H9 (cell line): ENCODE results near the gene HNF1A. TPM values are rescaled to one million over a fixed set of nuclear protein-coding genes. Genes with fewer than 3 reads are reported as not detected.

Experiments
- DNase-seq: peaks from one replicate; pipeline ENCODE4 v3.0.0-alpha.2; 2017
- H2AFZ ChIP-seq: one replicate; pipeline ENCODE4 v1.6.1; 2013; ENCODE audit warnings: mild to moderate bottlenecking, low read length, control low read depth, moderate library complexity
- H2AK5ac ChIP-seq: 2 replicates; pipeline ENCODE4 v1.6.1; 2013; ENCODE audit warnings: low read length, control low read depth, mixed read lengths; ENCODE audit not compliant: insufficient read length
- H2BK120ac ChIP-seq: one replicate; pipeline ENCODE4 v1.6.1; 2013; ENCODE audit warnings: low read depth, mild to moderate bottlenecking, low read length, control low read depth, inconsistent platforms; ENCODE audit not compliant: poor library complexity, severe bottlenecking
- H2BK12ac ChIP-seq: 2 replicates; pipeline ENCODE4 v1.6.1; 2013; ENCODE audit warnings: low read length, control low read depth, mixed read lengths, low read depth; ENCODE audit not compliant: insufficient read length
- H2BK15ac ChIP-seq: 2 replicates; pipeline ENCODE4 v1.6.1; 2013; ENCODE audit warnings: low read depth, low read length, control low read depth
- H2BK20ac ChIP-seq: one replicate; pipeline ENCODE4 v1.6.1; 2013; ENCODE audit warnings: low read depth, mild to moderate bottlenecking, low read length, control low read depth, inconsistent platforms; ENCODE audit not compliant: poor library complexity, severe bottlenecking
- H2BK5ac ChIP-seq: 2 replicates; pipeline ENCODE4 v1.6.1; 2013; ENCODE audit warnings: low read length, control low read depth, mixed read lengths; ENCODE audit not compliant: insufficient read length
- H3K14ac ChIP-seq: 2 replicates; pipeline ENCODE4 v1.6.1; 2013; ENCODE audit warnings: low read length, control low read depth; ENCODE audit not compliant: insufficient read depth
- H3K18ac ChIP-seq: 2 replicates; pipeline ENCODE4 v1.6.1; 2013; ENCODE audit warnings: low read depth, mild to moderate bottlenecking, mixed read lengths, low read length, control low read depth; ENCODE audit not compliant: insufficient read length
- H3K23ac ChIP-seq: 2 replicates; pipeline ENCODE4 v1.6.1; 2013; ENCODE audit warnings: low read length, control low read depth, mixed read lengths, low read depth; ENCODE audit not compliant: insufficient read length
- H3K23me2 ChIP-seq: 2 replicates; pipeline ENCODE4 v1.6.1; 2013; ENCODE audit warnings: low read depth, mild to moderate bottlenecking, mixed read lengths, low read length, control low read depth; ENCODE audit not compliant: insufficient read length, poor library complexity, severe bottlenecking
- H3K27ac ChIP-seq: 2 replicates; pipeline ENCODE4 v1.5.1; 2013; ENCODE audit warnings: low read length, control low read depth, mixed read lengths, low read depth; ENCODE audit not compliant: insufficient read length
- H3K27me3 ChIP-seq: 2 replicates; pipeline ENCODE4 v1.6.1; 2013; ENCODE audit warnings: low read length, control low read depth, inconsistent platforms; ENCODE audit not compliant: insufficient read depth
- H3K4ac ChIP-seq: 2 replicates; pipeline ENCODE4 v1.6.1; 2013; ENCODE audit warnings: low read depth, mild to moderate bottlenecking, control low read depth, inconsistent platforms, low read length, moderate library complexity
- H3K4me1 ChIP-seq: 2 replicates; pipeline ENCODE4 v1.6.1; 2013; ENCODE audit warnings: low read length, control low read depth, inconsistent platforms; ENCODE audit not compliant: insufficient read depth
- H3K4me2 ChIP-seq: 2 replicates; pipeline ENCODE4 v1.6.1; 2013; ENCODE audit warnings: low read length, control low read depth, mixed read lengths; ENCODE audit not compliant: insufficient read length, insufficient read depth
- H3K56ac ChIP-seq: 2 replicates; pipeline ENCODE4 v1.6.1; 2013; ENCODE audit warnings: low read depth, mild to moderate bottlenecking, mixed read lengths, low read length, control low read depth; ENCODE audit not compliant: insufficient read length
- H3K79me1 ChIP-seq: 2 replicates; pipeline ENCODE4 v1.6.1; 2013; ENCODE audit warnings: low read depth, mild to moderate bottlenecking, moderate library complexity, low read length, control low read depth, inconsistent platforms; ENCODE audit not compliant: insufficient read depth, poor library complexity, severe bottlenecking
- H3K79me2 ChIP-seq: 2 replicates; pipeline ENCODE4 v1.6.1; 2013; ENCODE audit warnings: low read length, control low read depth, inconsistent platforms; ENCODE audit not compliant: insufficient read depth
- H3K9ac ChIP-seq: 2 replicates; pipeline ENCODE4 v1.6.1; 2013; ENCODE audit warnings: low read length, control low read depth, mixed read lengths; ENCODE audit not compliant: insufficient read length; ENCODE audit errors: extremely low read depth
- H3K9me3 ChIP-seq: one replicate; pipeline ENCODE4 v1.6.1; 2013; ENCODE audit warnings: low read depth, low read length, inconsistent platforms; ENCODE audit not compliant: control insufficient read depth
- H3T11ph ChIP-seq: one replicate; pipeline ENCODE4 v1.6.1; 2013; ENCODE audit warnings: mild to moderate bottlenecking, low read length, control low read depth, inconsistent platforms
- H4K20me1 ChIP-seq: one replicate; pipeline ENCODE4 v1.6.1; 2013; ENCODE audit not compliant: control insufficient read depth, insufficient read length, insufficient read depth
- H4K5ac ChIP-seq: 2 replicates; pipeline ENCODE4 v1.6.1; 2013; ENCODE audit warnings: low read depth, mild to moderate bottlenecking, mixed read lengths, low read length, control low read depth; ENCODE audit not compliant: insufficient read length
- H4K8ac ChIP-seq: replicated peaks from 2 replicates; pipeline ENCODE4 v1.6.1; 2013; ENCODE audit warnings: low read length, control low read depth, mixed read lengths, low read depth; ENCODE audit not compliant: insufficient read length
- H4K91ac ChIP-seq: 2 replicates; pipeline ENCODE4 v1.6.1; 2013; ENCODE audit warnings: low read depth, mild to moderate bottlenecking, moderate library complexity, mixed read lengths, low read length, control low read depth; ENCODE audit not compliant: insufficient read length
- H3K27ac Mint-ChIP-seq, 3 experiments: 2 replicates in 2 of 3; 3 replicates in 1 of 3; pipeline ENCODE4 v1.8.0; 2020 to 2021; ENCODE audit warnings: mixed read lengths in 3 of 3, mild to moderate bottlenecking in 1 of 3, moderate library complexity in 1 of 3
- H3K27me3 Mint-ChIP-seq: 2 replicates; pipeline ENCODE4 v1.8.0; 2021; ENCODE audit warnings: low read depth, mild to moderate bottlenecking, moderate library complexity, mixed read lengths
- H3K36me3 Mint-ChIP-seq, 3 experiments: 2 replicates in 2 of 3; 3 replicates in 1 of 3; pipeline ENCODE4 v1.8.0; 2020 to 2021; ENCODE audit warnings: low read depth in 3 of 3, mixed read lengths in 3 of 3; ENCODE audit not compliant: insufficient read depth in 1 of 3
- H3K4me1 Mint-ChIP-seq, 2 experiments: 2 replicates each; pipeline ENCODE4 v1.8.0; 2020; ENCODE audit warnings: mixed read lengths in 2 of 2
- H3K4me3 Mint-ChIP-seq, 2 experiments: 2 replicates in 1 of 2; 3 replicates in 1 of 2; pipeline ENCODE4 v1.8.0; 2020 to 2021; ENCODE audit warnings: mild to moderate bottlenecking in 2 of 2, mixed read lengths in 2 of 2, moderate library complexity in 1 of 2
- H3K9me3 Mint-ChIP-seq, 2 experiments: 2 replicates in 1 of 2; 3 replicates in 1 of 2; pipeline ENCODE4 v1.8.0; 2020; ENCODE audit warnings: mild to moderate bottlenecking in 2 of 2, mixed read lengths in 2 of 2, moderate library complexity in 1 of 2
- WGBS: extraction: QIAGEN DNeasy Blood & Tissue Kit; methylation state at CpG from one replicate; pipeline ENCODE4 v1.1.7; 2013; ENCODE audit warnings: missing lambda C conversion rate, low lambda C conversion rate, mixed read lengths; ENCODE audit not compliant: insufficient read length; ENCODE audit errors: extremely low coverage; 5-methylcytosine and 5-hydroxymethylcytosine counted together
- total RNA-seq: library from RNA; stranded (reverse); gene quantifications from 2 replicates; pipeline ENCODE4 v1.2.1, GENCODE V29; 2021
- TF ChIP-seq, protein P1 (sequence below): fragments of 200-600 bp; sonication (generic); conservative IDR thresholded peaks from 3 replicates; pipeline ENCODE4 v1.8.0; 2021; ENCODE audit warnings: antibody characterized with exemption, mild to moderate bottlenecking

HNF1A gene
- total RNA-seq, 1 experiment from 2014 or later = not detected

GRCh38 chr12:120961604-120962531, 16.5 kb upstream of the HNF1A start:
- H4K8ac ChIP-seq = no peak overlapping the region
- H3K27me3 Mint-ChIP-seq = no peaks in the 10 kb centered on the region; the same call in 1 of the 2 replicates
- H3T11ph ChIP-seq = no peak overlapping the region
- H3K23ac ChIP-seq = no peak overlapping the region
- H2AK5ac ChIP-seq = no peak overlapping the region
- WGBS = no CpG with 5 or more reads among the region's 17 CpGs
- no peaks in the 10 kb centered on the region; the same call in 1 of the 2 replicates for H3K4me1 ChIP-seq
- TF ChIP-seq, protein P1, sequence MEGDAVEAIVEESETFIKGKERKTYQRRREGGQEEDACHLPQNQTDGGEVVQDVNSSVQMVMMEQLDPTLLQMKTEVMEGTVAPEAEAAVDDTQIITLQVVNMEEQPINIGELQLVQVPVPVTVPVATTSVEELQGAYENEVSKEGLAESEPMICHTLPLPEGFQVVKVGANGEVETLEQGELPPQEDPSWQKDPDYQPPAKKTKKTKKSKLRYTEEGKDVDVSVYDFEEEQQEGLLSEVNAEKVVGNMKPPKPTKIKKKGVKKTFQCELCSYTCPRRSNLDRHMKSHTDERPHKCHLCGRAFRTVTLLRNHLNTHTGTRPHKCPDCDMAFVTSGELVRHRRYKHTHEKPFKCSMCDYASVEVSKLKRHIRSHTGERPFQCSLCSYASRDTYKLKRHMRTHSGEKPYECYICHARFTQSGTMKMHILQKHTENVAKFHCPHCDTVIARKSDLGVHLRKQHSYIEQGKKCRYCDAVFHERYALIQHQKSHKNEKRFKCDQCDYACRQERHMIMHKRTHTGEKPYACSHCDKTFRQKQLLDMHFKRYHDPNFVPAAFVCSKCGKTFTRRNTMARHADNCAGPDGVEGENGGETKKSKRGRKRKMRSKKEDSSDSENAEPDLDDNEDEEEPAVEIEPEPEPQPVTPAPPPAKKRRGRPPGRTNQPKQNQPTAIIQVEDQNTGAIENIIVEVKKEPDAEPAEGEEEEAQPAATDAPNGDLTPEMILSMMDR = no peak
- H3K14ac ChIP-seq = no peak overlapping the region
- H3K9ac ChIP-seq = no peak overlapping the region
- H3K18ac ChIP-seq = no peak overlapping the region
- no peaks in the 10 kb centered on the region for H3K36me3 Mint-ChIP-seq
- no peaks in the 10 kb centered on the region for H3K79me2 ChIP-seq
- no peak overlapping the region for H2BK5ac ChIP-seq
- no peak overlapping the region for H3K4me2 ChIP-seq
- H3K56ac ChIP-seq = no peak overlapping the region
- H3K27ac ChIP-seq = no peak overlapping the region
- H2BK120ac ChIP-seq = no peak overlapping the region
- peaks cover 11 to 12% of the 10 kb centered on the region in 2 experiments for H3K4me1 Mint-ChIP-seq
- peak; percentile 65 for DNase-seq
- no peak overlapping the region for H3K4me3 Mint-ChIP-seq
- H2BK20ac ChIP-seq = no peak overlapping the region
- H3K4ac ChIP-seq = no peak overlapping the region
- H2AFZ ChIP-seq = no peak overlapping the region
- no peak overlapping the region for H3K27ac Mint-ChIP-seq
- H4K20me1 ChIP-seq = no peaks in the 10 kb centered on the region
- no peaks in the 10 kb centered on the region for H3K27me3 ChIP-seq
- no peaks in the 10 kb centered on the region for H3K9me3 ChIP-seq
- no peak overlapping the region for H4K91ac ChIP-seq
- no peaks in the 10 kb centered on the region for H3K9me3 Mint-ChIP-seq
- no peaks in the 10 kb centered on the region for H3K23me2 ChIP-seq
- no peak overlapping the region for H2BK12ac ChIP-seq
- H3K79me1 ChIP-seq = no peaks in the 10 kb centered on the region
- H4K5ac ChIP-seq = no peak overlapping the region
- no peak overlapping the region for H2BK15ac ChIP-seq
